ENCODE measurements around the gene GNG7.

DNA sequence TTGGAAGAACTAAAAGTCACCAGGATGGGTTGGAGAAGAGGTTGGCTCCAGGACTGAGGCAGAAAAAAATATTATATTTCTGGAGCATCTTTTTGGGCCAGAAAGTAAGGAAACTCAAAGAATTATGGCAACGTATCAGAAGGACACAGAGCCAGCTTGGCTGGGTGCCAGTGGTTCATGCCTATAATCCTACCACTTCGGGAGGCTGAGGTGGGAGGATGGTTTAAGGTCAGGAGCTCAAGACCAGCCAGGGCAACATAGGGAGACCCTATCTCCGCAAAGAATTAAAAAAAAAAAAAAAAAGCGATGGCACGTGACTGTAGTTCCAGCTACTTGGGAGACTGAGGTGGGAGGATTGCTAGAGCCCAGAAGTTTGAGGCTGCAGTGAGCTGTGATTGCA is 118.5 kb downstream of the GNG7 start:
- no peak for TF ChIP-seq EZH2 (IDR thresholded peaks at IDR 0.05; ENCODE audit: insufficient read depth, poor library complexity, severe bottlenecking)
- TF ChIP-seq EZH2phosphoT487 (IDR thresholded peaks at IDR 0.05; ENCODE audit: insufficient read depth, low read depth), result no peak
